Naive B cell (primary cell): ENCODE measurements around the gene ATP13A4. TPM values are rescaled to one million over a fixed set of nuclear protein-coding genes. Genes with fewer than 3 reads are reported as not detected.
A peak's percentile ranks its signal among the peaks of the same experiment; 100 is the strongest.

ENCODE experiments used
- ATAC-seq, 2 donors: fragments of 150-1000 bp; cut with Tn5 transposase; 2 replicates each; pipeline ENCODE4 v1.10.0; 2021; ENCODE audit warnings: low read depth in 2 of 2, mild to moderate bottlenecking in 2 of 2, moderate library complexity in 2 of 2
- DNase-seq: peaks from one replicate; pipeline ENCODE4 v3.0.0; 2022
- H3K27ac Mint-ChIP-seq, 6 donors: one replicate each; pipeline ENCODE4 v1.8.0; 2020 to 2022; ENCODE audit warnings: mild to moderate bottlenecking in 6 of 6, mixed read lengths in 6 of 6, moderate library complexity in 5 of 6, inconsistent platforms in 2 of 6
- H3K27me3 Mint-ChIP-seq, 3 donors: one replicate each; pipeline ENCODE4 v1.8.0; 2021 to 2022; ENCODE audit warnings: mixed read lengths in 3 of 3, mild to moderate bottlenecking in 1 of 3
- H3K36me3 Mint-ChIP-seq, 2 donors: one replicate each; pipeline ENCODE4 v1.8.0; 2020 to 2022; ENCODE audit warnings: mixed read lengths in 2 of 2, inconsistent platforms in 1 of 2, mild to moderate bottlenecking in 1 of 2
- H3K4me1 Mint-ChIP-seq, 3 donors: one replicate each; pipeline ENCODE4 v1.8.0; 2020 to 2022; ENCODE audit warnings: mixed read lengths in 3 of 3, inconsistent platforms in 1 of 3, mild to moderate bottlenecking in 1 of 3, moderate library complexity in 1 of 3
- H3K4me3 Mint-ChIP-seq, 8 donors: one replicate each; pipeline ENCODE4 v1.8.0; 2020 to 2022; ENCODE audit warnings: mild to moderate bottlenecking in 8 of 8, mixed read lengths in 8 of 8, moderate library complexity in 8 of 8, inconsistent platforms in 2 of 8
- H3K9me3 Mint-ChIP-seq, 7 donors: one replicate each; pipeline ENCODE4 v1.8.0; 2020 to 2022; ENCODE audit warnings: mixed read lengths in 7 of 7, mild to moderate bottlenecking in 5 of 7, inconsistent platforms in 2 of 7, moderate library complexity in 1 of 7
- polyA plus RNA-seq, 6 donors: library from polyadenylated mRNA; unstranded; fragments of 300-500 nt; fragmentation: Illumina TruSeq; gene quantifications; one replicate each; pipeline ENCODE4 v1.2.3, GENCODE V29; 2021; ENCODE audit warnings: low read depth in 6 of 6

Gene ATP13A4
- polyA plus RNA-seq: under 1 TPM in 2 of 6 donors, not detected in 4; 0.70 to 0.71 TPM

- no peaks in the 10 kb centered on the region for H3K4me1 Mint-ChIP-seq
- peaks cover 0 to 1% (median 0%) of the 10 kb centered on the region in 7 donors for H3K9me3 Mint-ChIP-seq
- no peak within 1 kb of the TSS for H3K4me3 Mint-ChIP-seq
- ATAC-seq (no peak), DNase-seq (no peak)
- no peaks in the 10 kb centered on the region for H3K36me3 Mint-ChIP-seq
- peaks cover 7 to 8% (median 8%) of the 10 kb centered on the region in 3 donors for H3K27me3 Mint-ChIP-seq
- peak within 1 kb of the TSS in 1 of 6 donors; percentile 9 for H3K27ac Mint-ChIP-seq
Observed at GRCh38 chr3:193554811-193555210, at the start of gene ATP13A4. ATP13A4 (minus strand) TSS chr3:193554895; CDS start chr3:193554799, 96 bp downstream.

- H3K9me3 Mint-ChIP-seq: no peaks in the 10 kb centered on the region
Observed at GRCh38 chr3:193599393-193599792, 44.7 kb upstream of the ATP13A4 start.

GRCh38 chr3:193598202-193598601 lies 43.5 kb upstream of the ATP13A4 start:
- H3K4me3 Mint-ChIP-seq: peak overlapping the region in 2 of 8 donors; percentile 28 to 54
- H3K9me3 Mint-ChIP-seq: no peaks in the 10 kb centered on the region
- no peaks in the 10 kb centered on the region for H3K27me3 Mint-ChIP-seq
- no peak for ATAC-seq
- peaks cover 5 to 15% of the 10 kb centered on the region in 2 donors for H3K36me3 Mint-ChIP-seq
- peaks cover 40 to 66% (median 54%) of the 10 kb centered on the region in 3 donors for H3K4me1 Mint-ChIP-seq
- no peak for DNase-seq
- peak overlapping the region in 1 of 6 donors; percentile 51 for H3K27ac Mint-ChIP-seq

More at GRCh38 chr3:193599393-193599792, 44.7 kb upstream of the ATP13A4 start:
- no peak for DNase-seq
- ATAC-seq: no peak
- Mint-ChIP-seq H3K4me3 (peak overlapping the region in 1 of 8 donors; percentile 21), H3K27me3 (no peaks in the 10 kb centered on the region), H3K4me1 (peaks cover 40 to 57% (median 56%) of the 10 kb centered on the region in 3 donors), H3K27ac (peak overlapping the region in 1 of 6 donors; percentile 17), H3K36me3 (peaks cover 5 to 8% of the 10 kb centered on the region in 2 donors)

- H3K36me3 Mint-ChIP-seq: peaks cover 5 to 15% of the 10 kb centered on the region in 2 donors
- no peaks in the 10 kb centered on the region for H3K27me3 Mint-ChIP-seq
- DNase-seq (no peak), ATAC-seq (no peak)
- H3K27ac Mint-ChIP-seq: peak overlapping the region in 1 of 6 donors; percentile 66
- H3K4me1 Mint-ChIP-seq: peaks cover 48 to 62% (median 56%) of the 10 kb centered on the region in 3 donors
- H3K9me3 Mint-ChIP-seq: no peaks in the 10 kb centered on the region
- H3K4me3 Mint-ChIP-seq: peak overlapping the region in 2 of 8 donors; percentile 68 to 98
Observed at GRCh38 chr3:193595939-193596487, 41.3 kb upstream of the ATP13A4 start.

GRCh38 chr3:193594946-193595689 lies 40.4 kb upstream of the ATP13A4 start:
- ATAC-seq (no peak), DNase-seq (no peak)
- Mint-ChIP-seq H3K27me3 (no peaks in the 10 kb centered on the region), H3K4me3 (peak overlapping the region in 4 of 8 donors; percentile 94 to 99 (median 98)), H3K9me3 (no peaks in the 10 kb centered on the region), H3K36me3 (peaks cover 5 to 15% of the 10 kb centered on the region in 2 donors), H3K27ac (peak overlapping the region in 3 of 6 donors; percentile 8 to 28 (median 15)), H3K4me1 (peaks cover 48 to 60% (median 53%) of the 10 kb centered on the region in 3 donors)

- Mint-ChIP-seq H3K4me3 (peak overlapping the region; percentile 90 to 99 (median 94)), H3K9me3 (no peaks in the 10 kb centered on the region), H3K36me3 (peaks cover 5 to 15% of the 10 kb centered on the region in 2 donors), H3K27me3 (no peaks in the 10 kb centered on the region), H3K27ac (peak overlapping the region; percentile 93 to 98 (median 96)), H3K4me1 (peaks cover 42 to 50% (median 44%) of the 10 kb centered on the region in 3 donors)
- DNase-seq: no peak
- ATAC-seq: peak; percentile 47 to 55
Observed at GRCh38 chr3:193593668-193594030, 39.0 kb upstream of the ATP13A4 start.

- peaks cover 5 to 15% of the 10 kb centered on the region in 2 donors for H3K36me3 Mint-ChIP-seq
- H3K4me3 Mint-ChIP-seq: peak within 1 kb of the TSS; percentile 90 to 99 (median 94)
- peak; percentile 80 for DNase-seq
- no peaks in the 10 kb centered on the region for H3K9me3 Mint-ChIP-seq
- peaks cover 36 to 45% (median 39%) of the 10 kb centered on the region in 3 donors for H3K4me1 Mint-ChIP-seq
- peak within 1 kb of the TSS; percentile 93 to 98 (median 96) for H3K27ac Mint-ChIP-seq
- ATAC-seq: peak; percentile 91 to 92
- no peaks in the 10 kb centered on the region for H3K27me3 Mint-ChIP-seq
Observed at GRCh38 chr3:193592841-193593667, 38.4 kb upstream of the ATP13A4 start, which contains the start of gene OPA1. OPA1 (plus strand) TSS chr3:193593208; CDS start chr3:193593378, 170 bp downstream.

GRCh38 chr3:193590088-193590856 lies 35.6 kb upstream of the ATP13A4 start:
- no peaks in the 10 kb centered on the region for H3K9me3 Mint-ChIP-seq
- no peaks in the 10 kb centered on the region for H3K27me3 Mint-ChIP-seq
- peaks cover 16 to 25% (median 21%) of the 10 kb centered on the region in 3 donors for H3K4me1 Mint-ChIP-seq
- H3K27ac Mint-ChIP-seq: peak overlapping the region in 1 of 6 donors; percentile 72
- peak overlapping the region in 2 of 8 donors; percentile 3 to 98 for H3K4me3 Mint-ChIP-seq
- peaks cover 0 to 7% of the 10 kb centered on the region in 2 donors for H3K36me3 Mint-ChIP-seq
- ATAC-seq (no peak), DNase-seq (no peak)

- Mint-ChIP-seq H3K4me1 (peaks cover 16 to 23% (median 20%) of the 10 kb centered on the region in 3 donors), H3K27ac (peak overlapping the region in 1 of 6 donors; percentile 72), H3K4me3 (peak overlapping the region in 2 of 8 donors; percentile 3 to 98), H3K36me3 (peaks cover 0 to 7% of the 10 kb centered on the region in 2 donors), H3K9me3 (no peaks in the 10 kb centered on the region), H3K27me3 (no peaks in the 10 kb centered on the region)
- DNase-seq (no peak), ATAC-seq (no peak)
Observed at GRCh38 chr3:193589616-193590015, 34.9 kb upstream of the ATP13A4 start.

GRCh38 chr3:193589129-193589528 lies 34.4 kb upstream of the ATP13A4 start:
- no peak for ATAC-seq
- DNase-seq: no peak
- Mint-ChIP-seq H3K9me3 (no peaks in the 10 kb centered on the region), H3K27ac (peak overlapping the region in 1 of 6 donors; percentile 58), H3K4me3 (no peak overlapping the region), H3K4me1 (peaks cover 16 to 18% (median 17%) of the 10 kb centered on the region in 3 donors), H3K36me3 (peaks cover 0 to 7% of the 10 kb centered on the region in 2 donors), H3K27me3 (no peaks in the 10 kb centered on the region)

GRCh38 chr3:193586526-193586925 lies 31.8 kb upstream of the ATP13A4 start:
- DNase-seq: no peak
- ATAC-seq: no peak
- H3K27ac Mint-ChIP-seq: no peak overlapping the region
- no peaks in the 10 kb centered on the region for H3K4me1 Mint-ChIP-seq
- no peak overlapping the region for H3K4me3 Mint-ChIP-seq
- no peaks in the 10 kb centered on the region for H3K27me3 Mint-ChIP-seq
- H3K9me3 Mint-ChIP-seq: no peaks in the 10 kb centered on the region
- no peaks in the 10 kb centered on the region for H3K36me3 Mint-ChIP-seq

GRCh38 chr3:193585530-193585929 lies 30.8 kb upstream of the ATP13A4 start:
- no peak for DNase-seq
- Mint-ChIP-seq H3K27ac (no peak overlapping the region), H3K36me3 (no peaks in the 10 kb centered on the region), H3K27me3 (no peaks in the 10 kb centered on the region), H3K4me3 (no peak overlapping the region), H3K4me1 (no peaks in the 10 kb centered on the region), H3K9me3 (no peaks in the 10 kb centered on the region)
- ATAC-seq: no peak
